IPS DF 6.9 (cell line): Measurements from ENCODE around the gene ZNF837.
"Not testable (repeated sequence)": the region's sequence is repeated elsewhere in the genome, so short reads cannot be mapped to it uniquely, and the experiment has no call there.

Experiments used
- DNase-seq: peaks from one replicate; pipeline ENCODE4 v3.0.0-alpha.2; 2013; ENCODE audit warnings: low read depth, low spot score
- H3K27ac ChIP-seq: one replicate; pipeline ENCODE4 v1.5.1; 2013; ENCODE audit warnings: low read length, control low read depth
- H3K27me3 ChIP-seq: 2 replicates; pipeline ENCODE4 v1.6.1; 2013; ENCODE audit warnings: mild to moderate bottlenecking, low read length; ENCODE audit not compliant: control insufficient read depth, insufficient read depth
- H3K36me3 ChIP-seq: 2 replicates; pipeline ENCODE4 v1.6.1; 2013; ENCODE audit warnings: low read length; ENCODE audit not compliant: control insufficient read depth, insufficient read depth
- H3K4me1 ChIP-seq: 2 replicates; pipeline ENCODE4 v1.6.1; 2013; ENCODE audit warnings: low read length; ENCODE audit not compliant: control insufficient read depth, insufficient read depth
- H3K4me3 ChIP-seq: 2 replicates; pipeline ENCODE4 v1.5.1; 2013; ENCODE audit warnings: mild to moderate bottlenecking, low read length
- H3K9me3 ChIP-seq: 2 replicates; pipeline ENCODE4 v1.6.1; 2013; ENCODE audit warnings: low read length, inconsistent platforms; ENCODE audit not compliant: control insufficient read depth, insufficient read depth
- WGBS: extraction: QIAGEN DNeasy Blood & Tissue Kit; methylation state at CpG from one replicate; pipeline ENCODE4 v1.1.7; 2013; ENCODE audit warnings: mixed read lengths, missing lambda C conversion rate; ENCODE audit not compliant: insufficient read length, insufficient coverage; 5-methylcytosine and 5-hydroxymethylcytosine counted together

Gene ZNF837

DNA sequence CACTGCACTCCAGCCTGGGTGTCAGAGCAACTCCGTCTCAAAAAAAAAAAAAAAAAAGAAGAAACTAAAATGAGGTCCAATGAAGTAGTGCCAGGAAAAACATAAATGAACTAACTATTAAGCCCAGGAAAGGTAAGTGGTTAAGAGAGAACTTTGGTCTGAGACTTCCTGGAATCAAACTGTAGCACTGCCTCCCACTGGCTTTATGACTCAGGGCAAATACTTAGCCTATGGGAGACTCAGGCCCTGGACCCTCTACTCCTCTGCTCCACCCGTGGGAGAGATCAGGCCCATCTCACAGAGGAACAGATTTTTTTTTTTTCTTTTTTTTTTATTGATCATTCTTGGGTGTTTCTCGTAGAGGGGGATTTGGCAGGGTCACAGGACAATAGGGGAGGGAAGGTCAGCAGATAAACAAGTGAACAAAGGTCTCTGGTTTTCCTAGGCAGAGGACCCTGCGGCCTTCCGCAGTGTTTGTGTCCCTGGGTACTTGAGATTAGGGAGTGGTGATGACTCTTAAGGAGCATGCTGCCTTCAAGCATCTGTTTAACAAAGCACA lies 23.2 kb upstream of the ZNF837 start:
- not testable (repeated sequence) for H3K4me3 ChIP-seq, H3K27ac ChIP-seq, H3K4me1 ChIP-seq, H3K9me3 ChIP-seq, H3K36me3 ChIP-seq, H3K27me3 ChIP-seq, DNase-seq
- no CpG with 5 or more reads among the region's 5 CpGs for WGBS

GRCh38 chr19:58401840-58402421 lies 21.1 kb upstream of the ZNF837 start:
- Histone ChIP-seq H3K27me3 (no peaks in the 10 kb centered on the region; the same call in 1 of the 2 replicates), H3K4me3 (peak overlapping the region; percentile 65; the same call in 1 of the 2 replicates), H3K36me3 (no peaks in the 10 kb centered on the region), H3K9me3 (no peaks in the 10 kb centered on the region), H3K27ac (no peak overlapping the region), H3K4me1 (peaks cover 6% of the 10 kb centered on the region; the same call in 1 of the 2 replicates)
- DNase-seq = no peak
- no CpG with 5 or more reads among the region's 23 CpGs for WGBS

DNA sequence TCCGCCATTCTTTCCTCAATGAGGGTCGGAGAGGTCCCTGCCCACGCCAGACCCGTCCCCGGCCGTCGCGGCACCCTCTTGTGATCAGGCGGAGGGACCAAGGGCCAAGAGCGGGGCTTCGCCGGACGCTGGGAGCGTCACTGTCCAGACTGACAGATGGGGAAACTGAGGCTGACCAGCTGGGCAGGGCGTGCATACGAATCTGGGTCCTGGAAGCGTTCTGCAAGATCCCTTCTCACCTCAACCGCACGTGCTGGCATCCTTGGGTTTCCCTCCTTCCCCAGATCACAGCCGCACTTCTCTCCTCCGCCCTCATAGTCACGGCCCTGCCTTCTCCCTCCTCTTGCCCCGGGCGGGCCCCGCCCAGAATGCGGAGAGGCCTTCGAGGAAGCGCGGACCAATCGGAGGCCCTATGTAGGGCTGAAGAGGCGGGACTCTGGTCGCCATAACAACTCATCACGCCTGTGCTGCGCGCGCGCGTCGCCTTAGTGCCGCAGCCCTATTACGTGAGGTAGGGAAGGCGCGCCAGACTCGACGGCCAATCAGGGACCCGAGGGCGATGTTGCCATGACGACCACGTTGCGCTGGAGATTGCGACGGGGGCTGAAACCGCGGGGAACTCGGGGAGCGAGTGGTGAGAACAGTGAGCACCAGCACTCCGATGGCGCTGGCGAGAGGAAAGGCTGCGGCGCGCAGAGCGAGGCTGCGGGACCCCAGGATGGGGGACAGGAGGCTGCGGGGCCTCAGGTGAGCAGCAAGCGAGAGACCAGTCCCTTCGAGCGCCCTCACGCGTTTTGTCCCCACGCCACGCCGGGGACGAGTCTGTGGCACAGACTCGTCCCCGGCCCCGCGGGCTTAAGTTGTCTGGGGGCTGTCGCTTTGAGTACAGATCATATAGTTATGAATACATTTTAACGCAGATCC lies 20.3 kb upstream of the ZNF837 start:
- no peak overlapping the region for H3K27ac ChIP-seq

DNA sequence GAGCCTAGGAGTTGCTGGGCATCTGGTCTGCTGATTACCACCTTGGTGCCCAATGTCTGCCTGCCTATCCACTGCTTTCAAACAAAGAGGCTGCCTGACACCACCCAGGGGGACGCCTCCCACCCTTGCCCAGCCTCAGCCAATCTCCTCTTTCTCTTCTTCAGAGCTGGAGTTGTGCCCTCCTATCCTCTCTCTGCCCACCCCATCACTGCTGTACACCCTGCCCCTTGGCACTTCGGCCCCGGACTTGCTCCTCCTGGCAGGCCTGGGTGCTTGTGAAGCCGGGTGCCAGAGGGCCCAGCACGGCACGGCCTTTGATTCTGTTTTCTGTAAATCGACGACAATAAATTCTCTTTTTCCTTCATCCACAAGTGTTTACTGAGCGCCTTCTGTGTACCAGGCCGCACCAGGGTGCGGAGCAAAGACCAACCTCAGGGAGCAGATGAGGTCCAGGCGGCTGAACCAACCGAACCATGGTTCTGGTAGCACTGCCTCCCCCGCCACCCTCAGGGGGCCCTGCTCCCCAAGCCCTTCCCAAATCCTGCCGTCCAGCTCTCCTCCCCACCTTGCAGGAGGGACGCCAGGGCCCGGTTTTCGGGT lies 19.6 kb upstream of the ZNF837 start:
- H3K27ac ChIP-seq = no peak overlapping the region
- no peaks in the 10 kb centered on the region for H3K9me3 ChIP-seq
- no peaks in the 10 kb centered on the region for H3K36me3 ChIP-seq
- peak overlapping the region; percentile 28; the same call in 1 of the 2 replicates for H3K4me3 ChIP-seq
- WGBS = no CpG with 5 or more reads among the region's 18 CpGs
- DNase-seq = no peak
- H3K27me3 ChIP-seq = no peaks in the 10 kb centered on the region; the same call in 1 of the 2 replicates
- peaks cover 8% of the 10 kb centered on the region; the same call in 1 of the 2 replicates for H3K4me1 ChIP-seq

More for the DNA sequence above, 20.3 kb upstream of the ZNF837 start:
- Histone ChIP-seq H3K36me3 (no peaks in the 10 kb centered on the region), H3K27me3 (no peaks in the 10 kb centered on the region; the same call in 1 of the 2 replicates), H3K4me1 (peaks cover 7% of the 10 kb centered on the region; the same call in 1 of the 2 replicates), H3K9me3 (no peaks in the 10 kb centered on the region), H3K4me3 (peak overlapping the region; percentile 65)
- DNase-seq = peak; percentile 98
- no CpG with 5 or more reads among the region's 80 CpGs for WGBS

DNA sequence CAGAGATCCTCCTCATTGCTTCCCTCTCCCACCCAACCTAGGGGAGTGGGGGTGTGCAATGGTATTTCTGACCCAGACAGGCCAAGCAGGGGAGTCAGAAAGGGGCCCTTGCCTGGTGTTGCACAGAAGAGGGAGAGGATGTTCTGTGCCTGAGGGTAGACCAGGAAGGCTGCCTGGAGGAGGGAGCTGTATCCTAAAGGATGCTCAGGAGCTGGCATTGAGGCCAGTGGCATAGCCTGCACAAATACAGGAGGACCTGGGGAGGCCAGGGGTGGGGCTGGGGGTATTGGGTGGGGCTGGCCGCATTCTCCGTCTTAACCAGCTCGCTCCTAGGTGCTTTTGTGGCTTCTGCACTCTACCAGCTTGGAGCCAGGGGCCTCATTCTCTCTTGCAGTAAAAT lies 19.1 kb upstream of the ZNF837 start:
- Histone ChIP-seq H3K9me3 (no peaks in the 10 kb centered on the region), H3K4me3 (no peak overlapping the region), H3K27ac (no peak overlapping the region), H3K4me1 (peaks cover 10% of the 10 kb centered on the region; the same call in 1 of the 2 replicates), H3K27me3 (no peaks in the 10 kb centered on the region; the same call in 1 of the 2 replicates), H3K36me3 (peaks cover 2% of the 10 kb centered on the region)
- DNase-seq = no peak
- no CpG with 5 or more reads among the region's 3 CpGs for WGBS

DNA sequence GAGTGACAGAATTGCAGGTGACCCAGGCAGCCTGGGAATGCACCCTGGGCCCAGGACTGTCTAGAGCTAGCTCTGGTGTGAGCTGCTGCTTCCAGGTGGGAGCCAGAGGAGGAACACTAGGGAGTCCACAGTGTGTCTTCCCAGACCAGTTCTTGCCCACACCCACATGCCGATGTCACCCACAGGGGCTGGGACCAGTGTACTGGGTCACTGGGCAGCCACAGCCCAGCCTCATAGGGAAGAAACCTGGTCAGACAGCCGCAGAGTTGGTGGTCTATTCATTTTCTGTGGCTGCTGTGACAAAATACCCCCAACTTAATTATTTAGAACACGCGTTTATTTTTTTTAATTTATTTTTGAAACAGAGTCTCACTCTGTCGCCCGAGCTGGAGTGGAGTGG lies 17.7 kb upstream of the ZNF837 start:
- H3K27me3 ChIP-seq = no peaks in the 10 kb centered on the region; the same call in 1 of the 2 replicates
- H3K36me3 ChIP-seq = peaks cover 14% of the 10 kb centered on the region
- no peaks in the 10 kb centered on the region for H3K9me3 ChIP-seq
- no peak for DNase-seq
- H3K4me1 ChIP-seq = peaks cover 10% of the 10 kb centered on the region; the same call in 1 of the 2 replicates
- no peak overlapping the region for H3K4me3 ChIP-seq
- no peak overlapping the region for H3K27ac ChIP-seq
- no CpG with 5 or more reads among the region's 6 CpGs for WGBS

- H3K9me3 ChIP-seq = no peaks in the 10 kb centered on the region
- no peak overlapping the region for H3K27ac ChIP-seq
- WGBS = no CpG with 5 or more reads among the region's 4 CpGs
- H3K4me1 ChIP-seq = peaks cover 10% of the 10 kb centered on the region; the same call in 1 of the 2 replicates
- DNase-seq = no peak
- H3K36me3 ChIP-seq = peaks cover 18% of the 10 kb centered on the region
- no peak overlapping the region for H3K4me3 ChIP-seq
- no peaks in the 10 kb centered on the region; the same call in 1 of the 2 replicates for H3K27me3 ChIP-seq
These were observed 17.3 kb upstream of the ZNF837 start for GRCh38 chr19:58398087-58398486.

- no CpG with 5 or more reads among the region's 7 CpGs for WGBS
- DNase-seq = no peak
- Histone ChIP-seq H3K27ac (no peak overlapping the region), H3K27me3 (no peaks in the 10 kb centered on the region; the same call in 1 of the 2 replicates), H3K36me3 (peaks cover 23% of the 10 kb centered on the region), H3K4me1 (peaks cover 10% of the 10 kb centered on the region; the same call in 1 of the 2 replicates), H3K4me3 (no peak overlapping the region), H3K9me3 (no peaks in the 10 kb centered on the region)
These were observed 16.8 kb upstream of the ZNF837 start for GRCh38 chr19:58397533-58398037.

DNA sequence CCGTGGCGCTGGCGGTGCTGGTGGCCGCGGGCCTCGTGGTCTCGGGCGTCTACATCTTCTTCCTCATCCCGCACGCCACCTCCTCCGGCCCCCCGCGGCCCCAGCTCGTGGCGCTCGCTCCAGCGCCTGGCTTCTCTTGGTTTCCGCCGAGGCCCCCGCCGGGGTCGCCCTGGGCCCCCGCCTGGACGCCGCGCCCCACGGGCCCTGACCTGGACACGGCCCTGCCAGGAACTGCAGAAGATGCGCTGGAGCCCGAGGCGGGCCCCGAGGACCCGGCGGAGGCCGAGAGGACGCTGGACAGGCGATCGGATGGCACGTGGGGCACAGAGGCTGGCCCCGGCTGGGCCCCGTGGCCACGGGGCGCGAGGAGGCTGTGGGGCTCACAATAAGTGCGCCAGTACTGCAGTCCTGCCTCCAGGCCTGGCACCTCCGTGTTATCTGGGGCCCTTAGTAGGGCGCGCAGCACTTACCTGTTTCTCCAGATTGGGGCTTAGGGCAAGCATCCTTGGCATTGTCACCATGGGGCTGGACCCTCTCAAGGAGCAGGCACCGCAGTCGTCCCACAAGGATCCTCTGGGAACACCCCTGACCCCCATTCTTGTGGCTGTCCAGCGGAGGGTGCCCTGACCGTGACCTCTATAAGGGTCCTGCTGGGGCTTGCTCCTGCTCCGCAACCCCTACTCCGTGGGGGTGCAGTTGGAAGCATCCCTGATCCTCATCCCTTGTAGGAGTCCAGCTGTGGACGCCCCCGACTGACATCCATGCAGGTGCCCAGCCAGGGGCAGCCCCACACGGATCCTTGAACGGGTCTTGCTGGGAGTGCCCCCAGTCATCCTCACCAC lies 16.1 kb upstream of the ZNF837 start:
- Histone ChIP-seq H3K4me3 (peak overlapping the region; percentile 21; the same call in 1 of the 2 replicates), H3K4me1 (peaks cover 10% of the 10 kb centered on the region; the same call in 1 of the 2 replicates), H3K27ac (no peak overlapping the region), H3K9me3 (no peaks in the 10 kb centered on the region), H3K27me3 (no peaks in the 10 kb centered on the region; the same call in 1 of the 2 replicates), H3K36me3 (peaks cover 23% of the 10 kb centered on the region)
- WGBS = no CpG with 5 or more reads among the region's 58 CpGs
- DNase-seq = no peak
